H1 (cell line): ENCODE measurements around the gene GRIP2. TPM values are rescaled to one million over a fixed set of nuclear protein-coding genes. Genes with fewer than 3 reads are reported as not detected.
A peak's percentile ranks its signal among the peaks of the same experiment; 100 is the strongest.

Experiments
- CTCF ChIA-PET: fragments of 300-600 bp; sonication (Branson Sonifier 250); formaldehyde crosslinking; loops from one replicate; lab custom pipeline; 2021; ENCODE audit not compliant: partially characterized antibody; lab: Charles Lee
- POLR2A ChIA-PET: fragments of 300-600 bp; sonication (Branson Sonifier 250); formaldehyde crosslinking; loops from one replicate; lab custom pipeline; 2021; ENCODE audit warnings: inconsistent platforms; ENCODE audit not compliant: partially characterized antibody; lab: Charles Lee
- DNase-seq, 2 experiments: peaks; one replicate each; pipeline versions ENCODE4 v3.0.0 to v3.0.0-alpha.2; 2010 to 2022; ENCODE audit warnings: low spot score in 2 of 2, low read depth in 1 of 2, mixed read lengths in 1 of 2
- FAIRE-seq: peaks from 2 replicates; lab custom pipeline; 2011; peaks lifted over from hg19 to GRCh38; lab: Jason Lieb, UNC
- H2AFZ ChIP-seq: 2 replicates; pipeline ENCODE4 v1.8.1; 2012; ENCODE audit warnings: low read length, inconsistent platforms
- H2AK5ac ChIP-seq: 2 replicates; pipeline ENCODE4 v1.6.1; 2013; ENCODE audit warnings: low read depth, low read length
- H2BK120ac ChIP-seq: replicated peaks from 2 replicates; pipeline ENCODE3; 2013; ENCODE audit warnings: low read depth, low read length, inconsistent platforms
- H2BK12ac ChIP-seq: 2 replicates; pipeline ENCODE4 v1.6.1; 2013; ENCODE audit warnings: low read depth, low read length
- H2BK15ac ChIP-seq: 2 replicates; pipeline ENCODE4 v1.6.1; 2013; ENCODE audit warnings: low read length
- H2BK20ac ChIP-seq: 2 replicates; pipeline ENCODE4 v1.6.1; 2013; ENCODE audit warnings: low read length
- H2BK5ac ChIP-seq: 2 replicates; pipeline ENCODE4 v1.6.1; 2013; ENCODE audit warnings: low read depth, low read length
- H3K14ac ChIP-seq: 2 replicates; pipeline ENCODE4 v1.6.1; 2013; ENCODE audit warnings: inconsistent platforms; ENCODE audit not compliant: insufficient read length
- H3K18ac ChIP-seq: 2 replicates; pipeline ENCODE4 v1.6.1; 2013; ENCODE audit warnings: low read length; ENCODE audit errors: extremely low read depth
- H3K23ac ChIP-seq: 2 replicates; pipeline ENCODE4 v1.6.1; 2013; ENCODE audit warnings: inconsistent platforms; ENCODE audit not compliant: insufficient read length
- H3K23me2 ChIP-seq: 2 replicates; pipeline ENCODE4 v1.6.1; 2013; ENCODE audit warnings: low read depth, low read length
- H3K27ac ChIP-seq: 2 replicates; pipeline ENCODE4 v1.6.1; 2011; ENCODE audit warnings: low read depth, low read length, inconsistent platforms
- H3K27me3 ChIP-seq, 4 experiments: replicated peaks in 1 of 4; 1 replicate in 1 of 4; 2 replicates in 3 of 4; pipeline versions ENCODE4 v1.6.1 to v1.8.1; 2011 to 2013; ENCODE audit warnings: low read length in 3 of 4, mild to moderate bottlenecking in 3 of 4, inconsistent platforms in 2 of 4, mixed read lengths in 2 of 4, moderate library complexity in 1 of 4; ENCODE audit not compliant: control insufficient read depth in 3 of 4, insufficient read depth in 3 of 4; ENCODE audit errors: extremely low read depth in 1 of 4
- H3K36me3 ChIP-seq, 4 experiments: 2 replicates each; pipeline versions ENCODE4 v1.6.1 to v1.8.1; 2011 to 2013; ENCODE audit warnings: mild to moderate bottlenecking in 4 of 4, low read length in 3 of 4, moderate library complexity in 2 of 4, control low read depth in 1 of 4, inconsistent platforms in 1 of 4; ENCODE audit not compliant: insufficient read depth in 4 of 4, control insufficient read depth in 2 of 4
- H3K4ac ChIP-seq: replicated peaks from 2 replicates; pipeline ENCODE3; 2013; ENCODE audit warnings: low read length, low read depth, mixed read lengths, inconsistent platforms; ENCODE audit not compliant: insufficient read length
- H3K4me1 ChIP-seq, 4 experiments: replicated peaks in 1 of 4; 1 replicate in 1 of 4; 2 replicates in 3 of 4; pipeline versions ENCODE4 v1.6.1 to v1.8.1; 2011 to 2013; ENCODE audit warnings: low read length in 3 of 4, inconsistent platforms in 2 of 4, mixed read lengths in 1 of 4; ENCODE audit not compliant: insufficient read depth in 4 of 4, control insufficient read depth in 3 of 4
- H3K4me2 ChIP-seq, 2 experiments: 2 replicates each; pipeline versions ENCODE4 v1.6.1 to v1.8.1; 2011 to 2013; ENCODE audit warnings: low read depth in 2 of 2, low read length in 2 of 2, control low read depth in 1 of 2, inconsistent platforms in 1 of 2, mild to moderate bottlenecking in 1 of 2; ENCODE audit not compliant: insufficient read depth in 1 of 2
- H3K4me3 ChIP-seq, 4 experiments: fragments of 200-600, 300-600 bp in 1 of 4; sonication (generic), shearing (Covaris generic), sonication (Bioruptor Twin) in 1 of 4; 2 replicates each; pipeline versions ENCODE4 v1.5.1 to v1.8.1; 2011 to 2016; ENCODE audit warnings: low read length in 4 of 4, low read depth in 3 of 4, control low read depth in 2 of 4, inconsistent platforms in 2 of 4, mild to moderate bottlenecking in 2 of 4, mixed read lengths in 1 of 4, moderate library complexity in 1 of 4; ENCODE audit not compliant: insufficient read depth in 2 of 4; ENCODE audit errors: extremely low read depth in 1 of 4
- H3K56ac ChIP-seq: replicated peaks from 2 replicates; pipeline ENCODE3; 2013; ENCODE audit warnings: low read depth, mild to moderate bottlenecking, mixed read lengths, low read length, inconsistent platforms; ENCODE audit not compliant: insufficient read length
- H3K79me1 ChIP-seq: 2 replicates; pipeline ENCODE4 v1.6.1; 2013; ENCODE audit warnings: low read depth, low read length, control low read depth
- H3K79me2 ChIP-seq, 2 experiments: 2 replicates each; pipeline versions ENCODE4 v1.6.1 to v1.8.1; 2012 to 2013; ENCODE audit warnings: low read length in 2 of 2, mild to moderate bottlenecking in 2 of 2, inconsistent platforms in 1 of 2; ENCODE audit not compliant: insufficient read depth in 2 of 2, control insufficient read depth in 1 of 2
- H3K9ac ChIP-seq, 4 experiments: replicated peaks in 1 of 4; 1 replicate in 1 of 4; 2 replicates in 3 of 4; pipeline versions ENCODE4 v1.6.1 to v1.8.1; 2011 to 2013; ENCODE audit warnings: low read depth in 3 of 4, low read length in 3 of 4, control low read depth in 2 of 4, mild to moderate bottlenecking in 2 of 4, moderate library complexity in 2 of 4, inconsistent platforms in 1 of 4; ENCODE audit errors: extremely low read depth in 1 of 4
- H3K9me3 ChIP-seq, 2 experiments: 2 replicates each; pipeline versions ENCODE4 v1.6.1 to v1.8.1; 2012 to 2013; ENCODE audit warnings: mild to moderate bottlenecking in 2 of 2, moderate library complexity in 2 of 2, control low read depth in 1 of 2, inconsistent platforms in 1 of 2, low read depth in 1 of 2, low read length in 1 of 2, mixed read lengths in 1 of 2; ENCODE audit not compliant: insufficient read depth in 2 of 2
- H4K20me1 ChIP-seq, 2 experiments: replicated peaks in 1 of 2; 2 replicates each; pipeline versions ENCODE3 to v1.8.1; 2011 to 2013; ENCODE audit warnings: inconsistent platforms in 2 of 2, low read length in 2 of 2, mild to moderate bottlenecking in 1 of 2; ENCODE audit not compliant: insufficient read depth in 2 of 2, control insufficient read depth in 1 of 2
- H4K5ac ChIP-seq: 2 replicates; pipeline ENCODE4 v1.6.1; 2013; ENCODE audit warnings: low read length, low read depth, mixed read lengths, inconsistent platforms; ENCODE audit not compliant: insufficient read length
- H4K8ac ChIP-seq: 2 replicates; pipeline ENCODE4 v1.8.0; 2013; ENCODE audit warnings: mild to moderate bottlenecking, moderate library complexity, low read length, inconsistent platforms; ENCODE audit not compliant: insufficient read depth; ENCODE audit errors: extremely low read depth
- H4K91ac ChIP-seq: replicated peaks from 2 replicates; pipeline ENCODE3; 2013; ENCODE audit warnings: low read length, mixed read lengths, inconsistent platforms; ENCODE audit not compliant: insufficient read length
- ASH2L ChIP-seq: fragments of 200-600, 300-600 bp; sonication (generic); IDR thresholded peaks from one replicate; pipeline ENCODE4 v1.7.1; 2017; ENCODE audit warnings: low read length
- BACH1 ChIP-seq: IDR thresholded peaks from 2 replicates; pipeline ENCODE4 v1.6.1; 2012; ENCODE audit warnings: low read length, improper control_type of control experiment
- RFX5 ChIP-seq: IDR thresholded peaks from 2 replicates; pipeline ENCODE4 v1.6.1; 2011; ENCODE audit warnings: low read depth, low read length, improper control_type of control experiment, borderline replicate concordance
- SIN3A ChIP-seq, 2 experiments: IDR thresholded peaks in 1 of 2; conservative IDR thresholded peaks in 1 of 2; 2 replicates each; pipeline ENCODE4 v1.6.1; 2011 to 2012; ENCODE audit warnings: low read length in 2 of 2, improper control_type of control experiment in 1 of 2, low read depth in 1 of 2, mild to moderate bottlenecking in 1 of 2
- TAF1 ChIP-seq: IDR thresholded peaks from 2 replicates; pipeline ENCODE4 v1.6.1; 2011; ENCODE audit warnings: mild to moderate bottlenecking, low read depth, low read length
- WGBS, 2 experiments: shearing (Covaris generic) in 1 of 2; methylation state at CpG; one replicate each; pipeline versions ENCODE4 v1.1.6 to v1.1.7; 2013 to 2015; ENCODE audit warnings: low lambda C conversion rate in 2 of 2, mixed read lengths in 2 of 2, inconsistent platforms in 1 of 2, low coverage in 1 of 2, missing lambda C conversion rate in 1 of 2; ENCODE audit not compliant: insufficient replicate concordance in 2 of 2, insufficient coverage in 1 of 2, insufficient read length in 1 of 2; ENCODE audit errors: extremely low coverage in 1 of 2, missing lambda C conversion rate in 1 of 2; 5-methylcytosine and 5-hydroxymethylcytosine counted together
- polyA plus RNA-seq, 7 experiments: library from polyadenylated mRNA; depleted of rRNA in 3 of 7; stranded (reverse) in 5 of 7; unstranded in 2 of 7; fragments of >200 nt in 5 of 7; fragments of 200-250 nt in 2 of 7; gene quantifications; 1 replicate in 5 of 7; 2 replicates in 1 of 7; 4 replicates in 1 of 7; pipeline versions ENCODE4 v1.2.1 to v1.2.3, GENCODE V29; 2011 to 2013; ENCODE audit warnings: missing spikeins in 2 of 7, mixed read lengths in 2 of 7
- total RNA-seq: library from RNA; stranded (reverse); fragmentation: NEBNext Ultra II Directional; extraction: Animal tissue kit (Norgen Biotek cat#: 25700); gene quantifications from 2 replicates; pipeline ENCODE4 v1.2.1, GENCODE V29; 2021

GRIP2 gene
- total and polyA plus RNA-seq, 2 of the 8 experiments (the other 6 are each of a cell fraction or from before 2014, with no cell fraction given) = 2.5 to 6.4 TPM

- peak; percentile 77 to 88 for DNase-seq
- no peak overlapping the region for H3K14ac ChIP-seq
- no peaks in the 10 kb centered on the region for H3K9me3 ChIP-seq
- peak overlapping the region; percentile 73; the same call in 1 of the 2 replicates for H2BK5ac ChIP-seq
- H3K79me1 ChIP-seq = no peaks in the 10 kb centered on the region; the same call in 1 of the 2 replicates
- H2BK15ac ChIP-seq = 0 out of 2 replicates have a peak overlapping the region, but pooled peaks have one; percentile 34
- no peak overlapping the region for H2BK120ac ChIP-seq
- no peak overlapping the region for H3K9ac ChIP-seq
- no peak overlapping the region for H3K23ac ChIP-seq
- H3K4me3 ChIP-seq = peak overlapping the region in 1 of 4 experiments; percentile 16; a peak in 1 of 8 replicates
- peak overlapping the region; percentile 45; the same call in 1 of the 2 replicates for H4K8ac ChIP-seq
- no peak overlapping the region for H3K4ac ChIP-seq
- H3K4me2 ChIP-seq = peak overlapping the region; percentile 23 to 24; a peak in 3 of 4 replicates
- no peak overlapping the region for H4K5ac ChIP-seq
- ChIA-PET CTCF (interaction anchor here (0.6 to 12.2 kb wide), 10 partner anchors 9 to 1114 kb away, joined by 3 to 171 read pairs (median 3); no protein-coding TSS in a partner anchor), POLR2A (interaction anchor here (0.8 to 2.0 kb wide), 3 partner anchors 10 to 354 kb away, joined by 3 to 10 read pairs (median 4); no protein-coding TSS in a partner anchor)
- no peaks in the 10 kb centered on the region; a peak in 1 of 8 replicates for H3K36me3 ChIP-seq
- H3K18ac ChIP-seq = no peak overlapping the region
- no peaks in the 10 kb centered on the region for H3K27me3 ChIP-seq
- 0 out of 2 replicates have a peak, but pooled peaks cover 2% of the 10 kb centered on the region for H3K23me2 ChIP-seq
- TF ChIP-seq BACH1 (no peak), ASH2L (no peak), SIN3A (conservative IDR thresholded peaks at IDR 0.05 in 1 of 2, IDR thresholded peaks at IDR 0.05 in 1 of 2; ENCODE audit: low read depth in 1 of 2, low read length in 2 of 2) (peak in 1 of 2 experiments; percentile 51; a peak in 1 of 4 replicates), TAF1 (0 out of 2 replicates have a peak, but pooled peaks have one; percentile 11), RFX5 (peak; percentile 32; the same call in 1 of the 2 replicates)
- H2AFZ ChIP-seq = no peak overlapping the region
- peak overlapping the region; percentile 17 for H4K91ac ChIP-seq
- H2BK20ac ChIP-seq = 0 out of 2 replicates have a peak overlapping the region, but pooled peaks have one; percentile 29
- peak; percentile 19 for FAIRE-seq
- H3K4me1 ChIP-seq = peaks cover 8 to 39% (median 30%) of the 10 kb centered on the region in 4 experiments
- no peaks in the 10 kb centered on the region for H4K20me1 ChIP-seq
- 36% methylated on average over 19 of the region's 20 CpGs; no CpG with 5 or more reads in 1 of the 2 experiments for WGBS, 2 experiments
- no peaks in the 10 kb centered on the region for H3K79me2 ChIP-seq
- H3K27ac ChIP-seq = no peak overlapping the region
- H3K56ac ChIP-seq = no peak overlapping the region
- H2BK12ac ChIP-seq = peak overlapping the region; percentile 62; the same call in 1 of the 2 replicates
- no peak overlapping the region; the same call in 1 of the 2 replicates for H2AK5ac ChIP-seq
Observed at GRCh38 chr3:14532691-14533456, 7.3 kb downstream of the GRIP2 start.
